Progenitor cell of endocrine pancreas (in vitro differentiated cells): ENCODE measurements around the gene NOS1. TPM values are rescaled to one million over a fixed set of nuclear protein-coding genes. Genes with fewer than 3 reads are reported as not detected.

Experiments used
- DNase-seq: peaks from one replicate; pipeline ENCODE4 v3.0.0; 2021; ENCODE audit warnings: low spot score; ENCODE audit not compliant: unreplicated experiment
- H3K27ac Mint-ChIP-seq: 2 replicates; pipeline ENCODE4 v1.8.0; 2021; ENCODE audit warnings: mild to moderate bottlenecking, moderate library complexity, mixed read lengths
- H3K27me3 Mint-ChIP-seq: 2 replicates; pipeline ENCODE4 v1.8.0; 2021; ENCODE audit warnings: mixed read lengths
- H3K36me3 Mint-ChIP-seq: 2 replicates; pipeline ENCODE4 v1.8.0; 2022; ENCODE audit warnings: mixed read lengths; ENCODE audit not compliant: insufficient read depth
- H3K4me1 Mint-ChIP-seq: 2 replicates; pipeline ENCODE4 v1.8.0; 2021; ENCODE audit warnings: low read depth, mixed read lengths
- H3K4me3 Mint-ChIP-seq: 2 replicates; pipeline ENCODE4 v1.8.0; 2021; ENCODE audit warnings: low read depth, mild to moderate bottlenecking, moderate library complexity, mixed read lengths
- H3K9me3 Mint-ChIP-seq: 2 replicates; pipeline ENCODE4 v1.8.0; 2021; ENCODE audit warnings: low read depth, mixed read lengths
- CTCF ChIP-seq: fragments of 200-600 bp; sonication (generic); IDR thresholded peaks from one replicate; pipeline ENCODE4 v1.5.0; 2021; ENCODE audit warnings: antibody characterized with exemption, mild to moderate bottlenecking; ENCODE audit not compliant: unreplicated experiment
- total RNA-seq: library from RNA; stranded (reverse); gene quantifications from 2 replicates; pipeline ENCODE4 v1.2.1, GENCODE V29; 2021

NOS1 gene
- total RNA-seq, 1 donor from 2014 or later = 0.48 TPM

GRCh38 chr12:117240081-117240755 lies 121.2 kb downstream of the NOS1 start:
- H3K27ac Mint-ChIP-seq = no peak overlapping the region
- no peak for DNase-seq
- H3K4me3 Mint-ChIP-seq = no peak overlapping the region
- H3K9me3 Mint-ChIP-seq = no peaks in the 10 kb centered on the region
- H3K36me3 Mint-ChIP-seq = no peaks in the 10 kb centered on the region
- H3K27me3 Mint-ChIP-seq = peaks cover 27% of the 10 kb centered on the region
- TF ChIP-seq CTCF = no peak
- H3K4me1 Mint-ChIP-seq = no peaks in the 10 kb centered on the region

DNA sequence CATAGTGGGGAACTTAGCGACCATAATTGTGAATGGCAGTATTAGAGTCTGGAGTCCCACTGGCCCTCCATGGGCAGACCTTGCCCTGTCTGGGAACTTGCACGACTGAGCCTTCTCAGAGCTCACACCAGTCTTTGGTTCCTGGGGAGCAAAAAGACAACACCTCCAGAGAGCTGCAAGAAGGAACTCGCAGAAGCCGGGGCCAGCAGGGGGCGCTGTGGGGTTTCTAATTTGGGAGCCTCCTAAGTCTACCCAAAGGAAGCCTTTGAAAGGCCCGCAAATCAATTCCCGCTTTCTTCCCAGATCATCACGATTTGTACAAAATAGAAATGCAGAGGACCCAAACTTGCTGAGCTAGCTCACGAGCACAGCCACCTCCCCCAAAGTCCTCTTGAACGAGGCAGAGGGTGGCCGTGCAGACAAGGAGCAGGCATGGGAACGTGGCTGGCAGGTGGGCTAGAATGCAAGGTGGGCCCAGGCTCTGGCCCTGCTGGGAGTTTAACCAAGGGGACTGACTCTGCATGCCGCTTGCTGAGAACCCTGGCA lies 124.9 kb downstream of the NOS1 start:
- Mint-ChIP-seq H3K27me3 (peaks cover 15% of the 10 kb centered on the region), H3K36me3 (no peaks in the 10 kb centered on the region), H3K27ac (no peak overlapping the region), H3K4me3 (no peak overlapping the region), H3K9me3 (no peaks in the 10 kb centered on the region), H3K4me1 (no peaks in the 10 kb centered on the region)
- DNase-seq = peak; percentile 87
- peak; percentile 92 for TF ChIP-seq CTCF

GRCh38 chr12:117235261-117235660 lies 126.2 kb downstream of the NOS1 start:
- TF ChIP-seq CTCF = no peak
- no peaks in the 10 kb centered on the region for H3K36me3 Mint-ChIP-seq
- no peak overlapping the region for H3K4me3 Mint-ChIP-seq
- H3K9me3 Mint-ChIP-seq = no peaks in the 10 kb centered on the region
- peaks cover 13% of the 10 kb centered on the region for H3K27me3 Mint-ChIP-seq
- DNase-seq = no peak
- H3K27ac Mint-ChIP-seq = no peak overlapping the region
- no peaks in the 10 kb centered on the region for H3K4me1 Mint-ChIP-seq

DNA sequence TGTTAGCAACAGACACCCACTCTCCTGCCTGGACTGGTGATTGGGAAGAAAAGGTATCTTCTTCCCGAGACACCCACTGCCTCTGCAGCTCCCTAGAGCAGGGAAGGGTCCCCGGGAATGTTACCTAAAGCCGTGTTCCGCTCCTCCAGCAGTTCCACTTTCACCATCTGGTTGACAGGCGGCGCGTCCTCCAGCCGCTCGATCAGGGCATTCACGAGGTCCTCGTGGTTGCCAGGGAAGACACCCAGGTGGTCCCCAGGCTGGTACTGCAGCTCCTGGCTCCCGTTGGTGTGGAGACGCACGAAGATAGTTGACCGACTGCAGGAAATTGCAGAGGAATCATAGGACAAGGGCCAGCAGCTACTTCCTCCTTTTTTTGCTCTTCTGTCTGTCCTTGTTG lies 127.0 kb downstream of the NOS1 start:
- Mint-ChIP-seq H3K27ac (no peak overlapping the region), H3K4me1 (no peaks in the 10 kb centered on the region), H3K27me3 (peaks cover 13% of the 10 kb centered on the region), H3K36me3 (no peaks in the 10 kb centered on the region), H3K4me3 (no peak overlapping the region), H3K9me3 (no peaks in the 10 kb centered on the region)
- TF ChIP-seq CTCF = no peak
- DNase-seq = no peak

DNA sequence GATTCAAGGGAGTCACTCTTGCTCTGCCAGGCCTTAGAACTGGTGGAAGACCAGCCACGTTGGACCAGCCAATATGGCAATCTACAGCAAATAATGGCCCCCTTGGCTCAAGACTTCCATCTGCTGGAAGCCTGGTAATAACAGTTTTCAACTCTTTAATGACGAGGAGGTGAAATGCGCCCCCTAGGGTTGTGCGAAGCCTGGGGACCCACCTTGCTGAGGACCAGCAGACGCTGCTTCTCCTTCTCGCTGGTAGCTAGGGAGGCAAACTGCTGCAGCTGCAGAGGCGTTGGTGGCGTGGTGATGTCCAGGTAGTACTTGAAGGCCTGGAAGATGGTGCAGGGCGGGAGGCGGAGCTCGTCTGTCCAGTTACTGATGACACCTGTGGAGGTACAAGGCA lies 129.7 kb downstream of the NOS1 start:
- Mint-ChIP-seq H3K27ac (no peak overlapping the region), H3K4me1 (no peaks in the 10 kb centered on the region), H3K36me3 (no peaks in the 10 kb centered on the region), H3K9me3 (no peaks in the 10 kb centered on the region), H3K4me3 (no peak overlapping the region), H3K27me3 (peaks cover 24% of the 10 kb centered on the region)
- no peak for DNase-seq
- TF ChIP-seq CTCF = no peak
